ENCODE measurements around the gene CLEC3B. TPM values are rescaled to one million over a fixed set of nuclear protein-coding genes. Genes with fewer than 3 reads are reported as not detected.

Gene CLEC3B
- total and polyA plus RNA-seq, 2 of the 8 experiments (the other 6 are each of a cell fraction or from before 2014, with no cell fraction given), result 0.32 TPM; not detected in 1

DNA sequence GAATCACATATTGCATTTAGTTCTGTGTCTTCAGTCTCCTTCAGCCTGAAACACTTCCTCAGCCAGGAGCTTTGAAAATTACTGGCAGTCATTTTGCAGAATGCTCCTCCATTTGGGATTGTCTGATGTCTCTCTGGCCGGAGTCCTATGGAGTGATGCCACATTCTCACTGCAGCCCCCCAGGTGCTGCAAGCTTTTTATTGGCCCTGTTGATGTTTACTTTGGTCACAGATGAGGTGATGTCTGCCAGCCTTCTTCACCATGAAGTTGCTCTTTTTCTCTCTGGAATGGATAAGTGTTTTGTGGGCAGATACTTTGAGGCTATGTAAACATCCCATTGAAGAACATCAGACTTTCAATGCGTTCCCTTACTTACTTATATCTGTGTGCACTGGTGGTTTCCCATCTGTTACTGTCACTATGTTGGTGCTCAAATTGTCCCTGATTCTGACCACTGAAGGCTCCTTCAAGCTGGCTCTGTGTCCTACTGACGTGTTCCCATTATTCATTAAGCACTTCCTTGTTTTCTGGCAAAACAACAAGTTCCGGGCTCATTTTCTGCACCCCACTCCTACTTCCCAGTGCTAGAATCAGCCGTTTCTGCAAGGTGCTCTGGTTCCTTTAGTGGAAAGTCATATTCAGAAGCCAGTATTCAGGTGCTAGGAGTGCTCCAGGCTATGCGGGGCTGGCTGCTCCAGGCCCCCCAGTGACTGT, 1.4 kb upstream of the CLEC3B start:
- H3K9ac ChIP-seq (replicated peaks in 1 of 4; ENCODE audit: extremely low read depth in 1 of 4, low read depth in 3 of 4, low read length in 3 of 4), result no peak overlapping the region
- H2AK5ac ChIP-seq (ENCODE audit: low read depth, low read length), result no peak overlapping the region
- H3K18ac ChIP-seq (ENCODE audit: extremely low read depth, low read length), result no peak overlapping the region
- TF ChIP-seq POLR2AphosphoS5 (IDR thresholded peaks at IDR 0.05; ENCODE audit: low read depth, low read length) (no peak), BACH1 (IDR thresholded peaks at IDR 0.05; ENCODE audit: low read length) (no peak), EZH2 (IDR thresholded peaks at IDR 0.05; ENCODE audit: low read depth, low read length, severe bottlenecking) (no peak), EGR1 (IDR thresholded peaks at IDR 0.05; ENCODE audit: borderline replicate concordance, low read depth, low read length) (no peak), SIN3A (conservative IDR thresholded peaks at IDR 0.05 in 1 of 2, IDR thresholded peaks at IDR 0.05 in 1 of 2; ENCODE audit: low read depth in 1 of 2, low read length in 2 of 2) (no peak), ZNF274 (IDR thresholded peaks at IDR 0.05; ENCODE audit: borderline replicate concordance, extremely low read depth, low read length) (no peak), CBX5 (IDR thresholded peaks at IDR 0.05; ENCODE audit: low read depth, low read length) (no peak), KDM5A (IDR thresholded peaks at IDR 0.05; ENCODE audit: low read length) (no peak), CREB1 (IDR thresholded peaks at IDR 0.05) (no peak)
- TF ChIP-seq, protein P1, sequence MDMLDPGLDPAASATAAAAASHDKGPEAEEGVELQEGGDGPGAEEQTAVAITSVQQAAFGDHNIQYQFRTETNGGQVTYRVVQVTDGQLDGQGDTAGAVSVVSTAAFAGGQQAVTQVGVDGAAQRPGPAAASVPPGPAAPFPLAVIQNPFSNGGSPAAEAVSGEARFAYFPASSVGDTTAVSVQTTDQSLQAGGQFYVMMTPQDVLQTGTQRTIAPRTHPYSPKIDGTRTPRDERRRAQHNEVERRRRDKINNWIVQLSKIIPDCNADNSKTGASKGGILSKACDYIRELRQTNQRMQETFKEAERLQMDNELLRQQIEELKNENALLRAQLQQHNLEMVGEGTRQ (IDR thresholded peaks at IDR 0.05; ENCODE audit: low read length), result no peak
- CTCF ChIA-PET (ENCODE audit: partially characterized antibody), result no interaction called here
- H2AFZ ChIP-seq (ENCODE audit: low read length), result no peak overlapping the region
- no peak overlapping the region for H3K4me2 ChIP-seq (ENCODE audit: insufficient read depth in 1 of 2, low read depth in 2 of 2, low read length in 2 of 2)
- no peak overlapping the region for H2BK120ac ChIP-seq (replicated peaks; ENCODE audit: low read depth, low read length)
- H3K23ac ChIP-seq (ENCODE audit: insufficient read length), result no peak overlapping the region
- H3K27ac ChIP-seq (ENCODE audit: low read depth, low read length), result no peak overlapping the region
- no peak overlapping the region for H3K56ac ChIP-seq (replicated peaks; ENCODE audit: insufficient read length, low read depth, low read length)
- DNase-seq (ENCODE audit: low read depth in 1 of 2, low spot score in 2 of 2) (no peak), FAIRE-seq (no peak)
- H3K4ac ChIP-seq (replicated peaks; ENCODE audit: insufficient read length, low read depth, low read length), result no peak overlapping the region
- no peaks in the 10 kb centered on the region for H3K79me2 ChIP-seq (ENCODE audit: control insufficient read depth in 1 of 2, insufficient read depth in 2 of 2, low read length in 2 of 2)
- H3K4me3 ChIP-seq (ENCODE audit: extremely low read depth in 1 of 4, insufficient read depth in 2 of 4, low read depth in 3 of 4, low read length in 4 of 4), result no peak overlapping the region
- H3K79me1 ChIP-seq (ENCODE audit: low read depth, low read length), result no peaks in the 10 kb centered on the region
- no peak overlapping the region for H4K5ac ChIP-seq (ENCODE audit: insufficient read length, low read depth, low read length)
- no peak overlapping the region for H4K8ac ChIP-seq (ENCODE audit: extremely low read depth, insufficient read depth, low read length)
- H3K23me2 ChIP-seq (ENCODE audit: low read depth, low read length), result no peaks in the 10 kb centered on the region
- no peak overlapping the region for H3K14ac ChIP-seq (ENCODE audit: insufficient read length)
- no peak overlapping the region for H2BK15ac ChIP-seq (ENCODE audit: low read length)
- no peak overlapping the region for H2BK20ac ChIP-seq (ENCODE audit: low read length)
- H3K9me3 ChIP-seq (ENCODE audit: insufficient read depth in 2 of 2, low read depth in 1 of 2, low read length in 1 of 2), result no peaks in the 10 kb centered on the region
- 88% methylated on average over 6 of the region's 6 CpGs; no CpG with 5 or more reads in 1 of the 2 experiments for WGBS, 2 experiments (ENCODE audit: extremely low coverage in 1 of 2, insufficient coverage in 1 of 2, insufficient read length in 1 of 2, insufficient replicate concordance in 2 of 2, low coverage in 1 of 2, low lambda C conversion rate in 2 of 2, missing lambda C conversion rate in 1 of 2)
- POLR2A ChIA-PET (ENCODE audit: partially characterized antibody), result no interaction called here
- H2BK5ac ChIP-seq (ENCODE audit: low read depth, low read length), result no peak overlapping the region
- H2BK12ac ChIP-seq (ENCODE audit: low read depth, low read length), result no peak overlapping the region
- H3K36me3 ChIP-seq (ENCODE audit: control insufficient read depth in 2 of 4, insufficient read depth in 4 of 4, low read length in 3 of 4), result no peaks in the 10 kb centered on the region
- no peak overlapping the region for H4K91ac ChIP-seq (replicated peaks; ENCODE audit: insufficient read length, low read length)
- no peaks in the 10 kb centered on the region; a peak in 4 of 7 replicates for H3K4me1 ChIP-seq (replicated peaks in 1 of 4; ENCODE audit: control insufficient read depth in 3 of 4, insufficient read depth in 4 of 4, low read length in 3 of 4)
- H3K27me3 ChIP-seq (replicated peaks in 1 of 4; ENCODE audit: control insufficient read depth in 3 of 4, extremely low read depth in 1 of 4, insufficient read depth in 3 of 4, low read length in 3 of 4), result peaks cover 0 to under 1% (median 0%) of the 10 kb centered on the region in 4 experiments; a peak in 1 of 7 replicates
- peaks cover 0 to 3% of the 10 kb centered on the region in 2 experiments for H4K20me1 ChIP-seq (replicated peaks in 1 of 2; ENCODE audit: control insufficient read depth in 1 of 2, insufficient read depth in 2 of 2, low read length in 2 of 2)
